NK-92 (cell line): Measurements from ENCODE around the gene FOSB.

Source experiments
- DNase-seq: peaks from one replicate; lab custom pipeline; 2025; ENCODE audit not compliant: unreplicated experiment; lab: John Stamatoyannopoulos, UW

The FOSB gene

GRCh38 chr19:45478454-45479238, 10.8 kb downstream of the FOSB start:
- no peak for DNase-seq

DNA sequence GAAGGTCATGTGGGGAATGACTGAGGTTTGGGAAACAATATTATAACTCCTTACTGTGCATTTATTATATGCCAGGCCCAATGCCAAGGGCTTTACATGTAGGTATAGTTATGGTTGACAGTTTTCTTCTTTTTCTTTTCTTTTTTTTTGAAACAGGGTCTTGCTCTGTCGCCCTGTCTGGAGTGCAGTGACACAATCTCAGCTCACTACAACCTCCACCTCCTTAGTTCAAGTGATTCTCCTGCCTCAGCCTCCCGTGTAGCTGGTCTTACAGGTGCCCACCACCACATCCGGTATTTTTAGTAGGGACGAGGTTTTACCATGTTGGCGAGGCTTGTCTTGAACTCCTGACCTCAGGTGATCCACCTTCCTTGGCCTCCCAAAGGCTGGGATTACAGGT, 15.2 kb downstream of the FOSB start:
- DNase-seq: no peak

DNA sequence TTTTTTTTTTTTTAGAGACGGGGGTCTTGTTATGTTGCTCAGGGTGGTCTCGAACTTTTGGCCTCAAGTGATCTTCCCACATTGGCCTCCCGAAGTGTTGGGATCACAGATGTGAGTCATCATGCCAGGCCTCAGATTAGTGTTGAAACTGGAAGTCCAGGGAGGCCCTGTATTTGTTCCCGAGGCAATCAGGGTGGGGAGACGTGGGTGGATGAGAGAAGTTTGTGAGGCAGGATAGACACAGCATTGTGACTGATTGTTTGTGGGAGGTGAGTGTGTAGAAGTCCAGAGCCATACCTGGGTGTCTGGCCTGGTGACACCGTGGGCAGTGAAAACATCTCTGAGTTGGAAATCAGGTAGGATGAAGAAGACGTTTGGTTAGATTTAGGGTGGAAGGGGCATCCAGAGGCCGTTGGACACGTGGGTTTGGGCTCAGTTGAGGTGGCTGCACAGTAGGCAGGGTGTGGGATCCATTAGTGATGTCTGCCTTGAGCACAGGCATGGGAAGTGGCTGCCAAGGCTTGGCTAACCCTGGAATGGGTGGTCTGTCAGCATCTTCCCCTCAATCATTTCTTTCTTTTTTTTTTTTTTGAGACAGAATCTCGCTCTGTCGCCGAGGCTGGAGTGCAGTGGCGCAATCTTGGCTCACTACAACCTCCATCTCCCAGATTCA, 16.6 kb downstream of the FOSB start:
- no peak for DNase-seq

- peak; percentile 74 for DNase-seq
These were observed 17.7 kb downstream of the FOSB start for GRCh38 chr19:45485305-45486077.

GRCh38 chr19:45488708-45489107, 20.9 kb downstream of the FOSB start:
- no peak for DNase-seq

DNA sequence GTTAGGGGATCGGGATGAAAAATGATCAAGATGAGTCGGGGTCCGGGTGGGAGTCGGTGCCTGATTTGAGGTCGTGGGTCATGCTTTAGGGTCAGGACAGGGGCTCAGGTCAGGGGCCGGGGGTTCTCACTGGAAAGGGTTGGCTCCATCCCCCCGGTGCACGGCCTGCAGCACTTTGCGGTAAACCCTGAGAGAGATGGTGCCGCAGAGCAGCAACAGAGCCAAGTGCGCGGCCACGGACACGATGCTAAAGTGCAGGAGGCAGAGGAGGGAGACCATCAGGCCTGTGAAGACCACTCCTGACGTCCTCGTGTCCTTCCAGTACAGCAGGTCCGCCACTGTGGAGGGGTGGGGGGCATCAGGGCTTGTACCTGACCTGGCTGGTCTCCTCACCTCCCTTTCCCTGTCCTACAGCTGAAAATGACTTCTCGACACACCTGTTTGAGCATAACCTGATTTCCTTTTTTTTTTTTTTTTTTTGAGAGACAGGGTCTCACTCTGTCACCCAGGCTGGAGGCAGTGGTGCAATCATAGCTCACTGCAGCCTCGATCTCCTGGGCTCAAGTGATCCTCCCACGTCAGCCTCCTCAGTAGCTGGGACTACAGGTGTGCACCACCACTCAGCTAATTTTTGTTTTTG, 21.5 kb downstream of the FOSB start:
- no peak for DNase-seq

GRCh38 chr19:45492137-45492626, 24.4 kb downstream of the FOSB start:
- DNase-seq: no peak

- DNase-seq: no peak
These were observed 25.1 kb downstream of the FOSB start for GRCh38 chr19:45492627-45493470.

DNA sequence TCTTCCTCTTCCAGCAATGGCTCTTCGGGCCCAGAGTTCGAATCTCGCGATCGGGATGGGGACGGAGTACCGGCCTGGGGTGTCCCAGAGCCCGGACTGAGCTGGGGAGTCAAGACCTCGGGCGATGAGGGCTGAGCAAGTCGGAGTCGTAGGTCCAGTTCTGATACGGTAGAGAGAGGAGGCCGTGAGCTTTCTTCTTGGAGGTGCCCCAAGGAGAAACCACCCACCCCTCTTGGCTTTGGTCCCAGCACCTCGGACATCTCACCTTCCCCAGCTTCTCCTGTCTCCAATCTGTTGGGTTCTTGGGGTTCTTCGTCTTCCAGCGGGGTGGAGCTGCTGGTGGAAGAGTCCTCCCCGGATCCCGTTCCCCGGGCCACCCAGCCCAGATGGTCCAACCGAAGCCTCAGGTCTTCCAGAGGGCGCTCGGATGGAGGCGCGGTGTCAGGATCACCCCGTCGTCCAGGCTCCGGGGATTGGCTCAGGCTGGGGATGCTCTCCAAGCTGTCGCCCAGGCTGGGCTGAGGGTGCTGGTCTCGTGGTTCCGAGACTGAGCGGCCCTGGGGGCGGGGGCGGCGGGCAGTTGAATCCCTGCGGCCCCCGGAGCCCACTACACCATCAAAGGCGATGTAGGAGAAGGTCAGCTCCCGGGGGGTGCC, 26.6 kb downstream of the FOSB start:
- no peak for DNase-seq

GRCh38 chr19:45495178-45495577, 27.4 kb downstream of the FOSB start:
- DNase-seq: no peak

DNA sequence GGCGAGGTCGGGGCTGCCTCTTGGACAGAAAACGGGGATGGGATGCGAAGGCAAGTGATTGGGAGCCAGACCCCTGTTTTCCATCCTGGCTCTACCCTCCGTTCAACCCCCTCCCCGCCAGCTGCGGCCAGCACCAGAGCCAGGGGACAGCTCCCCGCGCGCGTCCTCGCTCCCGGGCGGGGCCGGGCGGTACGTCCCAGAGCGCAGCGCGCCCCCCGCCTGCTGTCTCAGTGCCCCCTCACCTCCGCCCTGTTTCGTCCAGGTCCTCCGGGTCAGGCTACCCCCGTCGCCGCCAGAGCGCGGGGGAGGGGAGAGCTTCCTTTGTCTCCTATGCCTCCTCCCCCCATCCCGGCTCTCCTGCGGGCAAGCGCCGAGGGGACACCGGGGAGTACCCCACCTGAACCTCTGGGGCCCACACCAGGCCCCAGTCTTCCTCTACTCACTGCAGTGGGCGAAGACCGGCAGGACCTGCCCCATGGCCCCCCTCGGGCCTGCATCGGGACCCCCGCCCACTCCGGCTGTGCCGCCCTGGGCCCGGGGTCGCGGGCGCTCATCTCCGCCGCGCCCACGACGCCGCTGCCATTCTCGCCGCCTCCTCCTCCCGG, 28.7 kb downstream of the FOSB start:
- no peak for DNase-seq

GRCh38 chr19:45497791-45498190, 30.0 kb downstream of the FOSB start:
- DNase-seq: no peak

DNA sequence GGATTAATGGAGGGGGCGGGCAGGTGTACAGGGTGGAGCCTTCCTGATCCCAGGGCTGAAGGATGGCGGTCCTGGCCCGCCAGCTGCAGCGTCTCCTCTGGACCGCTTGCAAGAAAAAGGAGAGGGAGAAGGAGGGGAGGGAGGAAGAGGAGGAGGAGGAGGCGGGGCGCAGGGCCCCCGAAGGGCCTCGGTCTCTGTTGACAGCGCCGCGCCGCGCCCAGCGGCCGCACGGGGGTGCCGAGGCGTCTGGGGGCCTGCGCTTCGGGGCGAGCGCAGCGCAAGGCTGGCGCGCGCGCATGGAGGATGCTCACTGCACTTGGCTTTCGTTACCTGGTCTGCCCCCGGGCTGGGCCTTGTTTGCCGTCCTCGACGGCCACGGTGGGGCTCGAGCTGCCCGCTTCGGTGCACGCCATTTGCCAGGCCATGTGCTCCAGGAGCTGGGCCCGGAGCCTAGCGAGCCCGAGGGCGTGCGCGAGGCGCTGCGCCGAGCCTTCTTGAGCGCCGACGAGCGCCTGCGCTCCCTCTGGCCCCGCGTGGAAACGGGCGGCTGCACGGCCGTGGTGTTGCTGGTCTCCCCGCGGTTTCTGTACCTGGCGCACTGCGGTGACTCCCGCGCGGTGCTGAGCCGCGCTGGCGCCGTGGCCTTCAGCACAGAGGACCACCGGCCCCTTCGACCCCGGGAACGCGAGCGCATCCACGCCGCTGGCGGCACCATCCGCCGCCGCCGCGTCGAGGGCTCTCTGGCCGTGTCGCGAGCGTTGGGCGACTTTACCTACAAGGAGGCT, 30.8 kb downstream of the FOSB start, which contains the start of gene PPM1N:
PPM1N (plus strand) TSS at position 33 of the 785 bp plus-strand sequence; CDS start at position 63, 30 bp downstream.
- no peak for DNase-seq

- DNase-seq: no peak
These were observed 31.7 kb downstream of the FOSB start for GRCh38 chr19:45499196-45500180.

DNA sequence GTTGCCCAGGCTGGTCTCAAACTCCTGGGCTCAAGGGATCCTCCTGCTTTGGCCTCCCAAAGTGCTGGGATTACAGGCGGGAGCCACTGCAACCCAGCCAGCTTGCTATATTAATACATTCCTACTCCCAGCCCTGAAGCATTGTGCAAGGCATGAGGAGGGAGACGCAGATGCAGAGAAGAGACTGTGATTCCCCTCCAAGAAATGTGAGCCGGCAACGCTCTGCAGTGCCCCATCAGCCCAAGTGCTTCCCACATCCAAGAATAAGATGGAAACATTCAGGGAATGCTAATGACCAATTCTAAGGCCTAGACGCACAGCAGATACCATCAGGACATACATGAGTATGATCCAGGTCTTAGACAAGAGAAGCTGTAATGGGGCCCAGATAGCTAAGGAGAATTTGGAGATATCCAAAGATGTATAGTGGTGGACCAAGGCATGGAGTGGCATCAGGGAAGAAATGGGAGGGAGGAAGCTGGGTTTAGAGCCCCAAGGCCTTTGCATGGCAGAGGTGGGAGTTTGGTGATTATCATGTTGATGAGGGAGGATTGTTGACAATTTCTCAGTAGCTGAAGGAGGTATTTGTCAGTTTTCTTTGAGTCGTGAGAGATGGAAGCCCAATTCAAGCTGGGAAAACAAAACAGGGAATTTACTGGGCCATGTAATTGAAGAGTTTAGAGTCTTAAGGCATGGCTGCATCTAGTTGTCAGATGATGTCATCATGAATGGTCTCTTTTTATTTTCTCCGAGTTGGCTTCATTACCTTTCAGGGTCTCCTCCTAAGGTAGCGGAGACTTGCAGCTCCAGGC, 33.3 kb downstream of the FOSB start:
- no peak for DNase-seq

DNA sequence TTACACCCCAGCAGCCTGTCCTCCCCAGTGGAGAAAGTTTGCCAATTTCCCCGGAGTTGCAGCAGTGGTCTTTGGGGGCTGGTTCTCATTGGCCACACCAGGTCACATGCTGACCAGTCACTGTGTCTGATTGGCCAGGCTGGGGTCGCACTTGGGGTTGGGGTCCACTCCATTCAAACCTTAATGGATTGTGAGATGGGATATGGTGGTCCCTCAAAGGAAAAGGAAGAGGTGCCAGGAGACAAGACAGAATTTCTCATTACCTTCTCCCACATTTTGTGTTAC, 33.9 kb downstream of the FOSB start:
- no peak for DNase-seq

DNA sequence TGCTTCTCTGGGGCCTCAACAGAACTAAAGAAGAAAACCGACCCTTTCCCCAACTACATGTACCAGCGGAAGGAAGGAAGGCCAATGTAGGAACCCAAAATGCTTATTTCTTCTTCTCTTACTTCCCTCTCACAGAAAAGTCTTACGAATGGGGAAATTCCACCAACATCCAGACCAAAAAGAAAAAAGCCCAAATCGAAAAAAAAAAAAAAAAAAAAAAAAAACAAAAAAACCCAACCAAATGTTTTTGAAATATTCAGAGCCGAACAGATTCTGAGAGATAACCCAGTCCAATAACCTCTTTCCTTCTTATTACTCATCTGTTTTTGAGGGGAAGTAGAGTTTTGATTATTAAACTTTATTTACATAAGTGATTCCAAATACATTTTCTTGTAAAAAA, 34.3 kb downstream of the FOSB start:
- no peak for DNase-seq
